H9 (cell line): ENCODE data around the gene HS1BP3. TPM values are rescaled to one million over a fixed set of nuclear protein-coding genes. Genes with fewer than 3 reads are reported as not detected.

Experiments used
- DNase-seq: peaks from one replicate; pipeline ENCODE4 v3.0.0-alpha.2; 2017
- H2AFZ ChIP-seq: one replicate; pipeline ENCODE4 v1.6.1; 2013; ENCODE audit warnings: mild to moderate bottlenecking, low read length, control low read depth, moderate library complexity
- H2AK5ac ChIP-seq: 2 replicates; pipeline ENCODE4 v1.6.1; 2013; ENCODE audit warnings: low read length, control low read depth, mixed read lengths; ENCODE audit not compliant: insufficient read length
- H2BK120ac ChIP-seq: one replicate; pipeline ENCODE4 v1.6.1; 2013; ENCODE audit warnings: low read depth, mild to moderate bottlenecking, low read length, control low read depth, inconsistent platforms; ENCODE audit not compliant: poor library complexity, severe bottlenecking
- H2BK12ac ChIP-seq: 2 replicates; pipeline ENCODE4 v1.6.1; 2013; ENCODE audit warnings: low read length, control low read depth, mixed read lengths, low read depth; ENCODE audit not compliant: insufficient read length
- H2BK15ac ChIP-seq: 2 replicates; pipeline ENCODE4 v1.6.1; 2013; ENCODE audit warnings: low read depth, low read length, control low read depth
- H2BK20ac ChIP-seq: one replicate; pipeline ENCODE4 v1.6.1; 2013; ENCODE audit warnings: low read depth, mild to moderate bottlenecking, low read length, control low read depth, inconsistent platforms; ENCODE audit not compliant: poor library complexity, severe bottlenecking
- H2BK5ac ChIP-seq: 2 replicates; pipeline ENCODE4 v1.6.1; 2013; ENCODE audit warnings: low read length, control low read depth, mixed read lengths; ENCODE audit not compliant: insufficient read length
- H3K14ac ChIP-seq: 2 replicates; pipeline ENCODE4 v1.6.1; 2013; ENCODE audit warnings: low read length, control low read depth; ENCODE audit not compliant: insufficient read depth
- H3K18ac ChIP-seq: 2 replicates; pipeline ENCODE4 v1.6.1; 2013; ENCODE audit warnings: low read depth, mild to moderate bottlenecking, mixed read lengths, low read length, control low read depth; ENCODE audit not compliant: insufficient read length
- H3K23ac ChIP-seq: 2 replicates; pipeline ENCODE4 v1.6.1; 2013; ENCODE audit warnings: low read length, control low read depth, mixed read lengths, low read depth; ENCODE audit not compliant: insufficient read length
- H3K23me2 ChIP-seq: 2 replicates; pipeline ENCODE4 v1.6.1; 2013; ENCODE audit warnings: low read depth, mild to moderate bottlenecking, mixed read lengths, low read length, control low read depth; ENCODE audit not compliant: insufficient read length, poor library complexity, severe bottlenecking
- H3K27ac ChIP-seq: 2 replicates; pipeline ENCODE4 v1.5.1; 2013; ENCODE audit warnings: low read length, control low read depth, mixed read lengths, low read depth; ENCODE audit not compliant: insufficient read length
- H3K27me3 ChIP-seq: 2 replicates; pipeline ENCODE4 v1.6.1; 2013; ENCODE audit warnings: low read length, control low read depth, inconsistent platforms; ENCODE audit not compliant: insufficient read depth
- H3K4ac ChIP-seq: 2 replicates; pipeline ENCODE4 v1.6.1; 2013; ENCODE audit warnings: low read depth, mild to moderate bottlenecking, control low read depth, inconsistent platforms, low read length, moderate library complexity
- H3K4me1 ChIP-seq: 2 replicates; pipeline ENCODE4 v1.6.1; 2013; ENCODE audit warnings: low read length, control low read depth, inconsistent platforms; ENCODE audit not compliant: insufficient read depth
- H3K4me2 ChIP-seq: 2 replicates; pipeline ENCODE4 v1.6.1; 2013; ENCODE audit warnings: low read length, control low read depth, mixed read lengths; ENCODE audit not compliant: insufficient read length, insufficient read depth
- H3K56ac ChIP-seq: 2 replicates; pipeline ENCODE4 v1.6.1; 2013; ENCODE audit warnings: low read depth, mild to moderate bottlenecking, mixed read lengths, low read length, control low read depth; ENCODE audit not compliant: insufficient read length
- H3K79me1 ChIP-seq: 2 replicates; pipeline ENCODE4 v1.6.1; 2013; ENCODE audit warnings: low read depth, mild to moderate bottlenecking, moderate library complexity, low read length, control low read depth, inconsistent platforms; ENCODE audit not compliant: insufficient read depth, poor library complexity, severe bottlenecking
- H3K79me2 ChIP-seq: 2 replicates; pipeline ENCODE4 v1.6.1; 2013; ENCODE audit warnings: low read length, control low read depth, inconsistent platforms; ENCODE audit not compliant: insufficient read depth
- H3K9ac ChIP-seq: 2 replicates; pipeline ENCODE4 v1.6.1; 2013; ENCODE audit warnings: low read length, control low read depth, mixed read lengths; ENCODE audit not compliant: insufficient read length; ENCODE audit errors: extremely low read depth
- H3K9me3 ChIP-seq: one replicate; pipeline ENCODE4 v1.6.1; 2013; ENCODE audit warnings: low read depth, low read length, inconsistent platforms; ENCODE audit not compliant: control insufficient read depth
- H3T11ph ChIP-seq: one replicate; pipeline ENCODE4 v1.6.1; 2013; ENCODE audit warnings: mild to moderate bottlenecking, low read length, control low read depth, inconsistent platforms
- H4K20me1 ChIP-seq: one replicate; pipeline ENCODE4 v1.6.1; 2013; ENCODE audit not compliant: control insufficient read depth, insufficient read length, insufficient read depth
- H4K5ac ChIP-seq: 2 replicates; pipeline ENCODE4 v1.6.1; 2013; ENCODE audit warnings: low read depth, mild to moderate bottlenecking, mixed read lengths, low read length, control low read depth; ENCODE audit not compliant: insufficient read length
- H4K8ac ChIP-seq: replicated peaks from 2 replicates; pipeline ENCODE4 v1.6.1; 2013; ENCODE audit warnings: low read length, control low read depth, mixed read lengths, low read depth; ENCODE audit not compliant: insufficient read length
- H4K91ac ChIP-seq: 2 replicates; pipeline ENCODE4 v1.6.1; 2013; ENCODE audit warnings: low read depth, mild to moderate bottlenecking, moderate library complexity, mixed read lengths, low read length, control low read depth; ENCODE audit not compliant: insufficient read length
- H3K27ac Mint-ChIP-seq, 3 experiments: 2 replicates in 2 of 3; 3 replicates in 1 of 3; pipeline ENCODE4 v1.8.0; 2020 to 2021; ENCODE audit warnings: mixed read lengths in 3 of 3, mild to moderate bottlenecking in 1 of 3, moderate library complexity in 1 of 3
- H3K27me3 Mint-ChIP-seq: 2 replicates; pipeline ENCODE4 v1.8.0; 2021; ENCODE audit warnings: low read depth, mild to moderate bottlenecking, moderate library complexity, mixed read lengths
- H3K36me3 Mint-ChIP-seq, 3 experiments: 2 replicates in 2 of 3; 3 replicates in 1 of 3; pipeline ENCODE4 v1.8.0; 2020 to 2021; ENCODE audit warnings: low read depth in 3 of 3, mixed read lengths in 3 of 3; ENCODE audit not compliant: insufficient read depth in 1 of 3
- H3K4me1 Mint-ChIP-seq, 2 experiments: 2 replicates each; pipeline ENCODE4 v1.8.0; 2020; ENCODE audit warnings: mixed read lengths in 2 of 2
- H3K4me3 Mint-ChIP-seq, 2 experiments: 2 replicates in 1 of 2; 3 replicates in 1 of 2; pipeline ENCODE4 v1.8.0; 2020 to 2021; ENCODE audit warnings: mild to moderate bottlenecking in 2 of 2, mixed read lengths in 2 of 2, moderate library complexity in 1 of 2
- H3K9me3 Mint-ChIP-seq, 2 experiments: 2 replicates in 1 of 2; 3 replicates in 1 of 2; pipeline ENCODE4 v1.8.0; 2020; ENCODE audit warnings: mild to moderate bottlenecking in 2 of 2, mixed read lengths in 2 of 2, moderate library complexity in 1 of 2
- CTCF ChIP-seq: fragments of 200-600 bp; sonication (generic); conservative IDR thresholded peaks from 3 replicates; pipeline ENCODE4 v1.8.0; 2021; ENCODE audit warnings: antibody characterized with exemption, mild to moderate bottlenecking
- WGBS: extraction: QIAGEN DNeasy Blood & Tissue Kit; methylation state at CpG from one replicate; pipeline ENCODE4 v1.1.7; 2013; ENCODE audit warnings: missing lambda C conversion rate, low lambda C conversion rate, mixed read lengths; ENCODE audit not compliant: insufficient read length; ENCODE audit errors: extremely low coverage; 5-methylcytosine and 5-hydroxymethylcytosine counted together
- total RNA-seq: library from RNA; stranded (reverse); gene quantifications from 2 replicates; pipeline ENCODE4 v1.2.1, GENCODE V29; 2021

The HS1BP3 gene
- total RNA-seq, 1 experiment from 2014 or later, result 11.1 TPM

GRCh38 chr2:20582600-20583221, 68.2 kb downstream of the HS1BP3 start:
- Histone ChIP-seq H3K23ac (no peak overlapping the region), H2BK20ac (no peak overlapping the region), H3K14ac (peak overlapping the region; percentile 4), H3K56ac (no peak overlapping the region), H2BK120ac (no peak overlapping the region), H2BK5ac (no peak overlapping the region), H3K9me3 (no peaks in the 10 kb centered on the region), H2BK15ac (no peak overlapping the region), H2AK5ac (no peak overlapping the region), H3K4me2 (no peak overlapping the region), H3T11ph (no peak overlapping the region), H3K27me3 (no peaks in the 10 kb centered on the region), H2BK12ac (peak overlapping the region; percentile 6), H3K79me2 (no peaks in the 10 kb centered on the region), H3K27ac (no peak overlapping the region), H4K91ac (peak overlapping the region; percentile 66), H4K20me1 (no peaks in the 10 kb centered on the region), H3K9ac (no peak overlapping the region), H4K8ac (no peak overlapping the region), H3K23me2 (no peaks in the 10 kb centered on the region), H3K79me1 (no peaks in the 10 kb centered on the region), H3K4ac (no peak overlapping the region; the same call in 1 of the 2 replicates), H2AFZ (no peak overlapping the region), H3K18ac (peak overlapping the region; percentile 0), H3K4me1 (peaks cover 15% of the 10 kb centered on the region; the same call in 1 of the 2 replicates), H4K5ac (no peak overlapping the region)
- Mint-ChIP-seq H3K27ac (no peak overlapping the region), H3K4me3 (no peak overlapping the region), H3K36me3 (no peaks in the 10 kb centered on the region; a peak in 2 of 7 replicates), H3K4me1 (peaks cover 15 to 20% of the 10 kb centered on the region in 2 experiments), H3K9me3 (peaks cover 6 to 8% of the 10 kb centered on the region in 2 experiments; a peak in 4 of 5 replicates), H3K27me3 (peaks cover 5% of the 10 kb centered on the region)
- no peak for DNase-seq
- no peak for TF ChIP-seq CTCF
- WGBS, result no CpG with 5 or more reads among the region's 5 CpGs
